Stimulated activated naive CD8-positive, alpha-beta T cell treated with anti-CD3 and anti-CD28 coated beads, Interleukin-15, Interleukin-2, amounts not matched to agents 100 U/mL and 50 U/mL, for 24 hours (primary cell): ENCODE data around the gene CD163L1.
"Not testable (repeated sequence)": the region's sequence is repeated elsewhere in the genome, so short reads cannot be mapped to it uniquely, and the experiment has no call there.

ENCODE experiments used
- ATAC-seq: fragments of 150-1000 bp; cut with Tn5 transposase; one replicate; pipeline ENCODE4 v1.10.0; 2021
- DNase-seq: peaks from one replicate; pipeline ENCODE4 v3.0.0; 2021

CD163L1 gene

GRCh38 chr12:7444076-7444475 lies at the start of gene CD163L1:
Gene CD163L1 (minus strand): TSS chr12:7444153. CDS start chr12:7444127, 26 bp downstream.
- ATAC-seq (no peak), DNase-seq (no peak)

- DNase-seq (no peak), ATAC-seq (no peak)
These were observed 49.1 kb upstream of the CD163L1 start for GRCh38 chr12:7493006-7493405.

- ATAC-seq, result no peak
- no peak for DNase-seq
These were observed 42.6 kb upstream of the CD163L1 start for GRCh38 chr12:7486512-7486911.

- DNase-seq (no peak), ATAC-seq (no peak)
These were observed 41.1 kb upstream of the CD163L1 start for GRCh38 chr12:7485095-7485494.

- ATAC-seq (no peak), DNase-seq (no peak)
These were observed 39.4 kb upstream of the CD163L1 start for GRCh38 chr12:7483343-7483742.

GRCh38 chr12:7479771-7480170 lies 35.8 kb upstream of the CD163L1 start:
- ATAC-seq (no peak), DNase-seq (no peak)

GRCh38 chr12:7472060-7472459 lies 28.1 kb upstream of the CD163L1 start:
- no peak for DNase-seq
- no peak for ATAC-seq

- ATAC-seq (peak; percentile 55), DNase-seq (peak; percentile 49)
These were observed 16.7 kb upstream of the CD163L1 start for GRCh38 chr12:7460375-7461259.

- DNase-seq (no peak), ATAC-seq (no peak)
These were observed 16.0 kb upstream of the CD163L1 start for GRCh38 chr12:7459973-7460372.

GRCh38 chr12:7451756-7452155 lies 7.8 kb upstream of the CD163L1 start:
- ATAC-seq, result no peak

GRCh38 chr12:7450667-7451066 lies 6.7 kb upstream of the CD163L1 start:
- DNase-seq, result no peak
- ATAC-seq, result no peak

More at GRCh38 chr12:7451756-7452155, 7.8 kb upstream of the CD163L1 start:
- no peak for DNase-seq

- DNase-seq, result no peak
- ATAC-seq, result no peak
These were observed 4.1 kb upstream of the CD163L1 start for GRCh38 chr12:7448099-7448498.

GRCh38 chr12:7444537-7444936 lies 584 bp upstream of the CD163L1 start:
- DNase-seq (no peak), ATAC-seq (no peak)

GRCh38 chr12:7441216-7441615 lies 2.7 kb downstream of the CD163L1 start:
- ATAC-seq, result no peak
- DNase-seq, result no peak

- DNase-seq, result peak; percentile 41
- peak; percentile 84 for ATAC-seq
These were observed 4.1 kb downstream of the CD163L1 start for GRCh38 chr12:7439579-7440505.

- not testable (repeated sequence) for DNase-seq, ATAC-seq
These were observed 5.5 kb downstream of the CD163L1 start for GRCh38 chr12:7438291-7438995.

GRCh38 chr12:7437494-7437893 lies 6.5 kb downstream of the CD163L1 start:
- ATAC-seq, DNase-seq: not testable (repeated sequence)

GRCh38 chr12:7434670-7435069 lies 9.3 kb downstream of the CD163L1 start:
- ATAC-seq, result no peak
- no peak for DNase-seq

- DNase-seq (no peak), ATAC-seq (no peak)
These were observed 10.6 kb downstream of the CD163L1 start for GRCh38 chr12:7433276-7433822.

- DNase-seq, result no peak
These were observed 11.8 kb downstream of the CD163L1 start for GRCh38 chr12:7431993-7432685.

GRCh38 chr12:7411343-7411742 lies 32.6 kb downstream of the CD163L1 start:
- DNase-seq, result no peak
- ATAC-seq, result no peak

More at GRCh38 chr12:7431993-7432685, 11.8 kb downstream of the CD163L1 start:
- no peak for ATAC-seq
